GM12872 (cell line): ENCODE measurements around the gene UBASH3A.

ENCODE experiments used
- CTCF ChIP-seq: IDR thresholded peaks from 3 replicates; pipeline ENCODE4 v1.5.1; 2011; ENCODE audit warnings: low read depth, mild to moderate bottlenecking, low read length, moderate library complexity; ENCODE audit not compliant: insufficient read depth

Gene UBASH3A

DNA sequence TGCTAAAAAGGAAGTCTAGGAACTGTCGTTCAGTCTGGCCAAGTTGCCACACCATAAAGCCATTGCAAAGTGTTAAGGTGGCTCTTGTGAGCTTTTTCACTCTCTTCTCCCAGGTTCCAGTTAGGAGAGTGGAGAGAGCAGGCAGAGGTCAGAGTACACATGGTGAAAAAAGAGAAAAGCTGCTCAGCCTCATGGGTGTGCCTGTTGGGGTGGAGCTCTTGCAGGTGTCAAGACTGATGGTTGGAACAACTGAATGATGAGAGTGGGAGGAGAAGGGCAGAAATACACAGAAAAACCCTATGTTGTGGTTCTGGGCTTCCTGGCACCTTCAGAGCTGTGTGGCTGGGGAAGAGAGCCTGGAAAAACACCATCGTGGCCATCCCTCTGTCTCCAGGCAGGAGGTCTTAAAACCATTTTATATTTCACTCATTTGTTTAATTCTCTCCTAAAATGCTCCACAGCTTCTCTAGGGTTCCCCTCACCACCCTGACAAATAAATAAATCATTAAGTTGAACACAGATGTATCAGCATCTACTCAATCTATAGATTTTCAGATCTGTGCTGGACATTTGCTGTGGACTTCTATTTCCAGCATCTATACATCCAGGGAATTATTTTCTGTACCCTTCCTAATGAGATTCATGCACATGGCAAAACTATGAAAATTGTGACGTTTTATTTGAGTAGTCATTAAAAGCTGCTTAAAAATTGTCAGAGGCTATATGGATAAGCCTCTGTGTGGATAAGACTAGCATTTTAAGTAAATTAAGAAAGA, 17.5 kb downstream of the UBASH3A start:
- no peak for TF ChIP-seq CTCF

GRCh38 chr21:42423197-42423675, 19.5 kb downstream of the UBASH3A start:
- no peak for TF ChIP-seq CTCF

- no peak for TF ChIP-seq CTCF
These were observed 20.0 kb downstream of the UBASH3A start for GRCh38 chr21:42423685-42424084.

DNA sequence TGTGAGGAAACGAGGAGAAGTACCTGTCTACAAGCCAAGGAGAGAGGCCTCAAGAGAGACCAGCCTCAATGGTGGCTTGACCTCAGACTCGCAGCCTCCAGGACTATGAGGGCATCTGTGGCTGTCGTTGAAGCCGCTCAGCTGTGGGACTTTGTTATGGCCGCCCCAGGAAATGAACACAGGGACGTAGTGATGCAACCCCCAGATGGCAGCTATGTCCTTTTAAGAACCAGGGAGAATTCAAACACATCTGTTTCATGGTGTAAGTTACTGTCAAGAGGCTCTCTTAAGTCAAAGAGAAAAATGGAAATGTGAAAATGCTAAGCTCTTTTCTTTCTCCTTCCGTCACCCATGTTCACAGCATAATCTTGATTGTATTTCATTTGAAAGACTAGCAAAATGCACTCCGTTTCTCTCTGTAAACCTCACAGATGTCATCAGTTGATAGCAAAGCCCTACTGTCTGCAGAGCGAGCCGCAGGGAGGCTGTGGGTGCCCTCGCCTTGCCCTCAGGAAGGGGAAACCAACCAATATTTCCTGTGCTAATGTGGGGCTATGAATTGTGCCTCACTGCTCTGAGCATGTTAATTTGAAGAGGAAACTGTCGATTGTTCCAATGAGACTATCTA, 21.3 kb downstream of the UBASH3A start:
- no peak for TF ChIP-seq CTCF

- no peak for TF ChIP-seq CTCF
These were observed 21.9 kb downstream of the UBASH3A start for GRCh38 chr21:42425591-42425990.

DNA sequence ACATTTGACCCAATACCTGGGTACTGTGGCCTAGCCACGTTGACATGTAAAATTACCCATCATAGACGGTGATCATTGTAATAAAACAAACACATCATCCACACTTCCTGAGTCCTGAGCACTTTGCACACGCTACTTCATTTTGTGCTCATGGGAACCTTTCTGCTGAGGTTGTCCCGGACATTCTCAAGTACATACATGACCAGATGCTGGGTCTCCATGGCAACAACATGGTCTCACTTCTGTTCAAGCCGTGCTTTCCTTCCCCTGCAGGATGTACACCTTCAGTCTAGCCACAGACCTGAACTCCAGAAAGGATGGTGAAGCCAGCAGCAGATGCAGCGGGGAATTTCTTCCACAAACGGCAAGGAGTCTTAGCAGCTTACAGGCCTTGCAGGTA, 22.7 kb downstream of the UBASH3A start:
- no peak for TF ChIP-seq CTCF

- TF ChIP-seq CTCF: no peak
These were observed 23.3 kb downstream of the UBASH3A start for GRCh38 chr21:42426876-42427480.
